Panc1 (cell line): ENCODE data around the gene SMCO3. TPM values are rescaled to one million over a fixed set of nuclear protein-coding genes. Genes with fewer than 3 reads are reported as not detected.

Experiments
- ATAC-seq: fragments of 200-7000 bp; cut with Tn5 transposase; 2 replicates; pipeline ENCODE4 v1.9.1; 2020; ENCODE audit warnings: mild to moderate bottlenecking, moderate library complexity
- BruUV-seq: library from RNA; stranded (reverse); fragments of 400-500 nt; replicated peaks from 2 replicates; lab custom pipeline; 2021; lab: Mats Ljungman, UMichigan
- CTCF ChIA-PET: fragments of 300-600 bp; sonication (Branson Sonifier 250); formaldehyde crosslinking; loops from one replicate; lab custom pipeline; 2022; ENCODE audit warnings: antibody characterized with exemption; lab: Charles Lee
- POLR2A ChIA-PET: fragments of 300-600 bp; sonication (Branson Sonifier 250); formaldehyde crosslinking; loops from one replicate; lab custom pipeline; 2022; ENCODE audit warnings: antibody characterized with exemption; lab: Charles Lee
- DNase-seq: peaks from one replicate; pipeline ENCODE4 v3.0.0-alpha.2; 2010; ENCODE audit warnings: low read depth, low spot score
- H3K27ac ChIP-seq: 2 replicates; pipeline ENCODE4 v1.5.1; 2011; ENCODE audit warnings: mild to moderate bottlenecking, low read length, inconsistent platforms
- H3K27me3 ChIP-seq: fragments of 200-500 bp; sonication (Bioruptor generic); 2 replicates; pipeline ENCODE4 v1.6.0; 2014; ENCODE audit warnings: low read length, inconsistent platforms; ENCODE audit not compliant: control insufficient read depth, insufficient read depth
- H3K36me3 ChIP-seq: fragments of 200-500 bp; sonication (Bioruptor generic); 2 replicates; pipeline ENCODE4 v1.5.1; 2014; ENCODE audit warnings: inconsistent platforms, mild to moderate bottlenecking, low read length, moderate library complexity; ENCODE audit not compliant: control insufficient read depth, insufficient read depth
- H3K4me1 ChIP-seq: 2 replicates; pipeline ENCODE4 v1.5.1; 2011; ENCODE audit warnings: inconsistent platforms, mild to moderate bottlenecking, low read length, moderate library complexity; ENCODE audit not compliant: control insufficient read depth, insufficient read depth
- H3K4me3 ChIP-seq, 2 experiments: 2 replicates each; pipeline ENCODE4 v1.5.1; 2011 to 2012; ENCODE audit warnings: low read depth in 2 of 2, low read length in 2 of 2, mild to moderate bottlenecking in 2 of 2, inconsistent platforms in 1 of 2, moderate library complexity in 1 of 2
- H3K9me3 ChIP-seq: fragments of 200-500 bp; sonication (Bioruptor generic); 2 replicates; pipeline ENCODE4 v1.5.1; 2014; ENCODE audit warnings: low read depth, mild to moderate bottlenecking, inconsistent platforms, low read length, moderate library complexity; ENCODE audit not compliant: control insufficient read depth, insufficient read depth
- POLR2AphosphoS5 ChIP-seq: IDR thresholded peaks from 2 replicates; pipeline ENCODE4 v1.6.1; 2012; ENCODE audit warnings: mild to moderate bottlenecking, low read depth, low read length, moderate library complexity
- SIN3A ChIP-seq: IDR thresholded peaks from 2 replicates; pipeline ENCODE4 v1.6.1; 2012; ENCODE audit warnings: low read depth, mild to moderate bottlenecking, low read length, moderate library complexity, borderline replicate concordance; ENCODE audit not compliant: insufficient read depth
- TCF7L2 ChIP-seq: IDR thresholded peaks from 2 replicates; pipeline ENCODE4 v1.6.1; 2011; ENCODE audit warnings: mild to moderate bottlenecking, low read depth, low read length, inconsistent platforms
- in situ Hi-C: cut with HindIII; loops from 2 replicates; pipeline ENCODE4 v1.10.0; 2016; ENCODE audit warnings: low sequenced_read_pairs, low pct_unique_long_range_greater_than_20kb
- intact Hi-C: fragments of 100-400 bp; cut with micrococcal nuclease; formaldehyde crosslinking; loops from one replicate; pipeline ENCODE4 v1.10.0; 2022; ENCODE audit not compliant: unreplicated experiment
- total RNA-seq: library from RNA; stranded (reverse); gene quantifications from one replicate; pipeline ENCODE4 v1.2.1, GENCODE V29; 2021; ENCODE audit not compliant: unreplicated experiment
- TF ChIP-seq, protein P1 (sequence below), 2 experiments: IDR thresholded peaks; 2 replicates each; pipeline ENCODE4 v1.6.1; 2011 to 2012; ENCODE audit warnings: low read depth in 2 of 2, control low read depth in 1 of 2, low read length in 1 of 2, mild to moderate bottlenecking in 1 of 2, moderate library complexity in 1 of 2; ENCODE audit not compliant: insufficient read depth in 1 of 2
- TF ChIP-seq, protein P2 (sequence below): fragments of 450-650 bp; IDR thresholded peaks from 2 replicates; pipeline ENCODE4 v1.5.1; 2017; ENCODE audit warnings: mild to moderate bottlenecking

Gene SMCO3
- total RNA-seq, 1 experiment from 2014 or later = not detected

DNA sequence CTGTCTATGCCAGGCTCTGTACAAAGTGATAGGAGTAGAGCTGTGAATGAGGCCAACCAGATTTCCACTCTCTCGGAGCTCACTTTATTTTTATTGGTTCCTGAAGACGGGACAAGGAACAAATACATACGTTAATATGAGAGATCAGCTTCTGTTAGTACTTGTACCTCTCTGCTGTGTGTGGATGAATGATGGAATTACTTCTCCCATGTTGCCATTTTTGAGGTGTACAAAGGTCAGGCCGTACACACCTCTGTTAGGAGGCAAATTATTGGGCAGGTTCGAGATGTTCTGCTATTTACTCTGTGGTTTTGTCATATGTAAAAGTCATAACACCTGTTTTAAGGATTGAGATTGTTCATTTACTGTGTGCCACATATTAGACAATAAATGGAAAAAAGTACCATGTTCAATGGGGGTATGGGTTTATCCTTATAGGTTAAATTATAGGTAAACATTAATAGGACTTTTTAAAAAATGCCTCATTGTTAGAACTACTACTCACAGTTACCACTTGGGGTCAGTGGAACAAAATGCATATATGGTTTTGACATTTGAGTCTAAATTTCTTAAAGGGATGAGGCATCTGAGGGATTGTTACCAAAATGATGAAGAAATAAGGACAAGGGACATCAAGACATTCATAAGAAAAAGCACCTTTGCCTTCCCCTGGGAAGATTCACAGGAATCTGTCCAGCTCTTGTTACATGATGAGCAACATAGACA, 37.6 kb downstream of the SMCO3 start:
- no TSS peak for BruUV-seq
- no peaks in the 10 kb centered on the region for H3K9me3 ChIP-seq
- peak overlapping the region; percentile 86 to 88 for H3K4me3 ChIP-seq
- ChIA-PET POLR2A (no interaction called here), CTCF (interaction anchor here (0.6 kb wide), 1 partner anchor 220 kb away, joined by 3 read pairs; no protein-coding TSS in a partner anchor)
- H3K36me3 ChIP-seq = no peaks in the 10 kb centered on the region; the same call in 1 of the 2 replicates
- no peaks in the 10 kb centered on the region for H3K27me3 ChIP-seq
- intact Hi-C loops (no loop called here), in situ Hi-C loops (no loop called here)
- TF ChIP-seq, protein P1, sequence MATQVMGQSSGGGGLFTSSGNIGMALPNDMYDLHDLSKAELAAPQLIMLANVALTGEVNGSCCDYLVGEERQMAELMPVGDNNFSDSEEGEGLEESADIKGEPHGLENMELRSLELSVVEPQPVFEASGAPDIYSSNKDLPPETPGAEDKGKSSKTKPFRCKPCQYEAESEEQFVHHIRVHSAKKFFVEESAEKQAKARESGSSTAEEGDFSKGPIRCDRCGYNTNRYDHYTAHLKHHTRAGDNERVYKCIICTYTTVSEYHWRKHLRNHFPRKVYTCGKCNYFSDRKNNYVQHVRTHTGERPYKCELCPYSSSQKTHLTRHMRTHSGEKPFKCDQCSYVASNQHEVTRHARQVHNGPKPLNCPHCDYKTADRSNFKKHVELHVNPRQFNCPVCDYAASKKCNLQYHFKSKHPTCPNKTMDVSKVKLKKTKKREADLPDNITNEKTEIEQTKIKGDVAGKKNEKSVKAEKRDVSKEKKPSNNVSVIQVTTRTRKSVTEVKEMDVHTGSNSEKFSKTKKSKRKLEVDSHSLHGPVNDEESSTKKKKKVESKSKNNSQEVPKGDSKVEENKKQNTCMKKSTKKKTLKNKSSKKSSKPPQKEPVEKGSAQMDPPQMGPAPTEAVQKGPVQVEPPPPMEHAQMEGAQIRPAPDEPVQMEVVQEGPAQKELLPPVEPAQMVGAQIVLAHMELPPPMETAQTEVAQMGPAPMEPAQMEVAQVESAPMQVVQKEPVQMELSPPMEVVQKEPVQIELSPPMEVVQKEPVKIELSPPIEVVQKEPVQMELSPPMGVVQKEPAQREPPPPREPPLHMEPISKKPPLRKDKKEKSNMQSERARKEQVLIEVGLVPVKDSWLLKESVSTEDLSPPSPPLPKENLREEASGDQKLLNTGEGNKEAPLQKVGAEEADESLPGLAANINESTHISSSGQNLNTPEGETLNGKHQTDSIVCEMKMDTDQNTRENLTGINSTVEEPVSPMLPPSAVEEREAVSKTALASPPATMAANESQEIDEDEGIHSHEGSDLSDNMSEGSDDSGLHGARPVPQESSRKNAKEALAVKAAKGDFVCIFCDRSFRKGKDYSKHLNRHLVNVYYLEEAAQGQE (IDR thresholded peaks at IDR 0.05; ENCODE audit: insufficient read depth in 1 of 2, low read depth in 2 of 2, low read length in 1 of 2) = no peak
- no peak for TF ChIP-seq POLR2AphosphoS5
- no peak for TF ChIP-seq SIN3A
- TF ChIP-seq, protein P2, sequence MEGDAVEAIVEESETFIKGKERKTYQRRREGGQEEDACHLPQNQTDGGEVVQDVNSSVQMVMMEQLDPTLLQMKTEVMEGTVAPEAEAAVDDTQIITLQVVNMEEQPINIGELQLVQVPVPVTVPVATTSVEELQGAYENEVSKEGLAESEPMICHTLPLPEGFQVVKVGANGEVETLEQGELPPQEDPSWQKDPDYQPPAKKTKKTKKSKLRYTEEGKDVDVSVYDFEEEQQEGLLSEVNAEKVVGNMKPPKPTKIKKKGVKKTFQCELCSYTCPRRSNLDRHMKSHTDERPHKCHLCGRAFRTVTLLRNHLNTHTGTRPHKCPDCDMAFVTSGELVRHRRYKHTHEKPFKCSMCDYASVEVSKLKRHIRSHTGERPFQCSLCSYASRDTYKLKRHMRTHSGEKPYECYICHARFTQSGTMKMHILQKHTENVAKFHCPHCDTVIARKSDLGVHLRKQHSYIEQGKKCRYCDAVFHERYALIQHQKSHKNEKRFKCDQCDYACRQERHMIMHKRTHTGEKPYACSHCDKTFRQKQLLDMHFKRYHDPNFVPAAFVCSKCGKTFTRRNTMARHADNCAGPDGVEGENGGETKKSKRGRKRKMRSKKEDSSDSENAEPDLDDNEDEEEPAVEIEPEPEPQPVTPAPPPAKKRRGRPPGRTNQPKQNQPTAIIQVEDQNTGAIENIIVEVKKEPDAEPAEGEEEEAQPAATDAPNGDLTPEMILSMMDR = peak; percentile 33; the same call in 1 of the 2 replicates
- no peak for TF ChIP-seq TCF7L2
- DNase-seq = no peak
- ATAC-seq = no peak
- peak overlapping the region; percentile 93 for H3K27ac ChIP-seq
- peaks cover 12% of the 10 kb centered on the region for H3K4me1 ChIP-seq

DNA sequence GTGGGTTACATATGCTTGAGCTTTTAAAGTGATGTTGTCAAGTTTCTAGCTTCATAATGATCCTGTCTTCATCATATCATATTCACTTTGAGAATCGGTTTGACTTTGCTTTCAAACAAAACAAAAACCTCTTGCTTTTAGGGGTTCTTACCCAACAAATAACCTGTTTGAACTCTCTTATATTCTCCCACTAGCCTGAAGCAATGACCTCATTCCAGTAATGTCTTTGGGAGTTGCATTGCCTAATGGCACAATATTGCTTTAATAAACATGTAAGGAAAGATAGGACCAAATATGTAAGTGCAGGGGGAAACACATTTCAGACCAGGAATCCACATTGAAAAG, 38.4 kb downstream of the SMCO3 start:
- H3K36me3 ChIP-seq = no peaks in the 10 kb centered on the region; the same call in none of the 2 replicates
- in situ Hi-C loops (no loop called here), intact Hi-C loops (no loop called here)
- peak overlapping the region; percentile 86 to 88 for H3K4me3 ChIP-seq
- no TSS peak for BruUV-seq
- peak overlapping the region; percentile 93 for H3K27ac ChIP-seq
- POLR2A ChIA-PET = interaction anchor here (0.6 to 0.7 kb wide), 2 partner anchors 71 to 197 kb away, joined by 3 to 4 read pairs; no protein-coding TSS in a partner anchor
- no peaks in the 10 kb centered on the region for H3K9me3 ChIP-seq
- CTCF ChIA-PET = interaction anchor here (0.6 kb wide), 1 partner anchor 220 kb away, joined by 3 read pairs; no protein-coding TSS in a partner anchor
- H3K27me3 ChIP-seq = no peaks in the 10 kb centered on the region
- TF ChIP-seq, protein P2 = no peak
- TF ChIP-seq, protein P1 (IDR thresholded peaks at IDR 0.05; ENCODE audit: insufficient read depth in 1 of 2, low read depth in 2 of 2, low read length in 1 of 2) = no peak
- TF ChIP-seq SIN3A (no peak), POLR2AphosphoS5 (no peak), TCF7L2 (no peak)
- peaks cover 12% of the 10 kb centered on the region for H3K4me1 ChIP-seq
- DNase-seq (no peak), ATAC-seq (no peak)
